ENCODE measurements around the gene KRTAP3-3. TPM values are rescaled to one million over a fixed set of nuclear protein-coding genes. Genes with fewer than 3 reads are reported as not detected.

KRTAP3-3 gene
- total RNA-seq, 1 experiment from 2014 or later = not detected

DNA sequence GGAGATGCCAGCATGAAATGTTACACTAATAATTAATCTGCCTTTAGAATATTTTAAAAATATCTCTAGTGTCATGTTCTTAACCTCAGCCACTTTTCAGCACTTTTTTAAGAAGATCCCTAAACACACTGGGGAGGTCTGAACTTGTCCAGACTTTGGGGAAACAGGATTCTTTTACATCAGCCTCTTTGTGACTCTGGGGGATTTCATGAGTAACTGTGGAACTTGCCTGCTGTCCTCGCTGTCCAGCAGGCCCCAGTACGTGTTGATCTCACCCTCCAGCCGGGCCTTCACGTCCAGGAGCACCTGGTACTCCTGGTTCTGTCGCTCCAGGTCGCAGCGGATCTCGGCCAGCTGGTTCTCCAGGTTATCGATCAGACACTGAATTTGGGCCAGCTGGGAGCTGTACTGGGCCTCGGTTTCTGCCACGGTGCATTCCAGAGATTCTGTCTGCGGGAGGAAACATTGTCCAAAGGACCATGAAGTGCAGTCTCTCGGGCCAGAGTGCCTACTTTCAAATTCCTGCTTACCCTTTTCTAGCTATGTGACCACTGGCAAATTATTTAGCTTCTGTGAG lies 15.3 kb downstream of the KRTAP3-3 start:
- POLR2A ChIA-PET = no interaction called here
- H3K27ac Mint-ChIP-seq = no peak overlapping the region

DNA sequence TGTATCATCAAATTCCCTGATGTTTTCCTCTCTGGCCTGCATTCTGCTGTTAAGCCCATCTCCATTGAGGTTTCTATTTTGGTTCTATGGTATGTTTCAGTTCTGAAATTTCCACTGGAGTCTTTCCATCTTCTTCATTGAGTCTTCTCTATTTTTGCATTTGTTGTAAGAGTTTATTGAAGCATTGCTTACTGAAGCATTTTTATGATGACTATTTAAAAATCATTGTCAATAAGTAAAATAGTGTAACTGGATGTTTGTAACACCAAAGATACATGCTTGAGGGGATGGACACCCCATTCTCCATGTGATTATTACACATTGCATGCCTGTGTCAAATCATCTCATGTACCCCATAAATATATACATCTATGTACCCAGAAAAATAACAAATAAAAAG lies 18.4 kb downstream of the KRTAP3-3 start:
- Mint-ChIP-seq H3K27ac (no peak overlapping the region), H3K9me3 (peaks cover 2% of the 10 kb centered on the region; the same call in 1 of the 2 replicates), H3K36me3 (no peaks in the 10 kb centered on the region), H3K4me1 (peaks cover 9% of the 10 kb centered on the region), H3K27me3 (ENCODE audit: low read depth) (no peaks in the 10 kb centered on the region), H3K4me3 (no peak overlapping the region)
- ChIA-PET POLR2A (no interaction called here), CTCF (no interaction called here)
- DNase-seq (ENCODE audit: low spot score) = no peak
- no peak for ATAC-seq
- TF ChIP-seq, protein P1, sequence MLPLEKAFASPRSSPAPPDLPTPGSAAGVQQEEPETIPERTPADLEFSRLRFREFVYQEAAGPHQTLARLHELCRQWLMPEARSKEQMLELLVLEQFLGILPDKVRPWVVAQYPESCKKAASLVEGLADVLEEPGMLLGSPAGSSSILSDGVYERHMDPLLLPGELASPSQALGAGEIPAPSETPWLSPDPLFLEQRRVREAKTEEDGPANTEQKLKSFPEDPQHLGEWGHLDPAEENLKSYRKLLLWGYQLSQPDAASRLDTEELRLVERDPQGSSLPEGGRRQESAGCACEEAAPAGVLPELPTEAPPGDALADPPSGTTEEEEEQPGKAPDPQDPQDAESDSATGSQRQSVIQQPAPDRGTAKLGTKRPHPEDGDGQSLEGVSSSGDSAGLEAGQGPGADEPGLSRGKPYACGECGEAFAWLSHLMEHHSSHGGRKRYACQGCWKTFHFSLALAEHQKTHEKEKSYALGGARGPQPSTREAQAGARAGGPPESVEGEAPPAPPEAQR (CRISPR knock-in tag; IDR thresholded peaks at IDR 0.05) = no peak
- no peak for TF ChIP-seq CREB1 (CRISPR knock-in tag; IDR thresholded peaks at IDR 0.05)
- TF ChIP-seq, protein P2, sequence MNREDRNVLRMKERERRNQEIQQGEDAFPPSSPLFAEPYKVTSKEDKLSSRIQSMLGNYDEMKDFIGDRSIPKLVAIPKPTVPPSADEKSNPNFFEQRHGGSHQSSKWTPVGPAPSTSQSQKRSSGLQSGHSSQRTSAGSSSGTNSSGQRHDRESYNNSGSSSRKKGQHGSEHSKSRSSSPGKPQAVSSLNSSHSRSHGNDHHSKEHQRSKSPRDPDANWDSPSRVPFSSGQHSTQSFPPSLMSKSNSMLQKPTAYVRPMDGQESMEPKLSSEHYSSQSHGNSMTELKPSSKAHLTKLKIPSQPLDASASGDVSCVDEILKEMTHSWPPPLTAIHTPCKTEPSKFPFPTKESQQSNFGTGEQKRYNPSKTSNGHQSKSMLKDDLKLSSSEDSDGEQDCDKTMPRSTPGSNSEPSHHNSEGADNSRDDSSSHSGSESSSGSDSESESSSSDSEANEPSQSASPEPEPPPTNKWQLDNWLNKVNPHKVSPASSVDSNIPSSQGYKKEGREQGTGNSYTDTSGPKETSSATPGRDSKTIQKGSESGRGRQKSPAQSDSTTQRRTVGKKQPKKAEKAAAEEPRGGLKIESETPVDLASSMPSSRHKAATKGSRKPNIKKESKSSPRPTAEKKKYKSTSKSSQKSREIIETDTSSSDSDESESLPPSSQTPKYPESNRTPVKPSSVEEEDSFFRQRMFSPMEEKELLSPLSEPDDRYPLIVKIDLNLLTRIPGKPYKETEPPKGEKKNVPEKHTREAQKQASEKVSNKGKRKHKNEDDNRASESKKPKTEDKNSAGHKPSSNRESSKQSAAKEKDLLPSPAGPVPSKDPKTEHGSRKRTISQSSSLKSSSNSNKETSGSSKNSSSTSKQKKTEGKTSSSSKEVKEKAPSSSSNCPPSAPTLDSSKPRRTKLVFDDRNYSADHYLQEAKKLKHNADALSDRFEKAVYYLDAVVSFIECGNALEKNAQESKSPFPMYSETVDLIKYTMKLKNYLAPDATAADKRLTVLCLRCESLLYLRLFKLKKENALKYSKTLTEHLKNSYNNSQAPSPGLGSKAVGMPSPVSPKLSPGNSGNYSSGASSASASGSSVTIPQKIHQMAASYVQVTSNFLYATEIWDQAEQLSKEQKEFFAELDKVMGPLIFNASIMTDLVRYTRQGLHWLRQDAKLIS (CRISPR knock-in tag; IDR thresholded peaks at IDR 0.05; ENCODE audit: borderline replicate concordance) = no peak
- no peak for TF ChIP-seq IRF2 (CRISPR knock-in tag; IDR thresholded peaks at IDR 0.05; ENCODE audit: borderline replicate concordance, low read depth)
- no peak for TF ChIP-seq CBFB (CRISPR knock-in tag; IDR thresholded peaks at IDR 0.05; ENCODE audit: low read depth)
- no peak for TF ChIP-seq ELF4 (CRISPR knock-in tag; IDR thresholded peaks at IDR 0.05; ENCODE audit: low read depth)
- TF ChIP-seq, protein P3, sequence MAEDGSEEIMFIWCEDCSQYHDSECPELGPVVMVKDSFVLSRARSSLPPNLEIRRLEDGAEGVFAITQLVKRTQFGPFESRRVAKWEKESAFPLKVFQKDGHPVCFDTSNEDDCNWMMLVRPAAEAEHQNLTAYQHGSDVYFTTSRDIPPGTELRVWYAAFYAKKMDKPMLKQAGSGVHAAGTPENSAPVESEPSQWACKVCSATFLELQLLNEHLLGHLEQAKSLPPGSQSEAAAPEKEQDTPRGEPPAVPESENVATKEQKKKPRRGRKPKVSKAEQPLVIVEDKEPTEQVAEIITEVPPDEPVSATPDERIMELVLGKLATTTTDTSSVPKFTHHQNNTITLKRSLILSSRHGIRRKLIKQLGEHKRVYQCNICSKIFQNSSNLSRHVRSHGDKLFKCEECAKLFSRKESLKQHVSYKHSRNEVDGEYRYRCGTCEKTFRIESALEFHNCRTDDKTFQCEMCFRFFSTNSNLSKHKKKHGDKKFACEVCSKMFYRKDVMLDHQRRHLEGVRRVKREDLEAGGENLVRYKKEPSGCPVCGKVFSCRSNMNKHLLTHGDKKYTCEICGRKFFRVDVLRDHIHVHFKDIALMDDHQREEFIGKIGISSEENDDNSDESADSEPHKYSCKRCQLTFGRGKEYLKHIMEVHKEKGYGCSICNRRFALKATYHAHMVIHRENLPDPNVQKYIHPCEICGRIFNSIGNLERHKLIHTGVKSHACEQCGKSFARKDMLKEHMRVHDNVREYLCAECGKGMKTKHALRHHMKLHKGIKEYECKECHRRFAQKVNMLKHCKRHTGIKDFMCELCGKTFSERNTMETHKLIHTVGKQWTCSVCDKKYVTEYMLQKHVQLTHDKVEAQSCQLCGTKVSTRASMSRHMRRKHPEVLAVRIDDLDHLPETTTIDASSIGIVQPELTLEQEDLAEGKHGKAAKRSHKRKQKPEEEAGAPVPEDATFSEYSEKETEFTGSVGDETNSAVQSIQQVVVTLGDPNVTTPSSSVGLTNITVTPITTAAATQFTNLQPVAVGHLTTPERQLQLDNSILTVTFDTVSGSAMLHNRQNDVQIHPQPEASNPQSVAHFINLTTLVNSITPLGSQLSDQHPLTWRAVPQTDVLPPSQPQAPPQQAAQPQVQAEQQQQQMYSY (CRISPR knock-in tag; IDR thresholded peaks at IDR 0.05) = no peak
- TF ChIP-seq MYBL2 (CRISPR knock-in tag; IDR thresholded peaks at IDR 0.05) = no peak
- no peak for TF ChIP-seq ZNF232 (CRISPR knock-in tag; IDR thresholded peaks at IDR 0.05)
- TF ChIP-seq NFE2L1 (CRISPR knock-in tag; IDR thresholded peaks at IDR 0.05) = no peak
- TF ChIP-seq, protein P4, sequence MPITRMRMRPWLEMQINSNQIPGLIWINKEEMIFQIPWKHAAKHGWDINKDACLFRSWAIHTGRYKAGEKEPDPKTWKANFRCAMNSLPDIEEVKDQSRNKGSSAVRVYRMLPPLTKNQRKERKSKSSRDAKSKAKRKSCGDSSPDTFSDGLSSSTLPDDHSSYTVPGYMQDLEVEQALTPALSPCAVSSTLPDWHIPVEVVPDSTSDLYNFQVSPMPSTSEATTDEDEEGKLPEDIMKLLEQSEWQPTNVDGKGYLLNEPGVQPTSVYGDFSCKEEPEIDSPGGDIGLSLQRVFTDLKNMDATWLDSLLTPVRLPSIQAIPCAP (CRISPR knock-in tag; IDR thresholded peaks at IDR 0.05) = no peak

More for the DNA sequence above, 15.3 kb downstream of the KRTAP3-3 start:
- Mint-ChIP-seq H3K4me3 (no peak overlapping the region), H3K36me3 (no peaks in the 10 kb centered on the region), H3K9me3 (no peaks in the 10 kb centered on the region), H3K4me1 (peaks cover 15% of the 10 kb centered on the region), H3K27me3 (ENCODE audit: low read depth) (no peaks in the 10 kb centered on the region)
- no peak for ATAC-seq
- TF ChIP-seq, protein P5, sequence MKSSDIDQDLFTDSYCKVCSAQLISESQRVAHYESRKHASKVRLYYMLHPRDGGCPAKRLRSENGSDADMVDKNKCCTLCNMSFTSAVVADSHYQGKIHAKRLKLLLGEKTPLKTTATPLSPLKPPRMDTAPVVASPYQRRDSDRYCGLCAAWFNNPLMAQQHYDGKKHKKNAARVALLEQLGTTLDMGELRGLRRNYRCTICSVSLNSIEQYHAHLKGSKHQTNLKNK (CRISPR knock-in tag; IDR thresholded peaks at IDR 0.05) = no peak
- TF ChIP-seq, protein P6, sequence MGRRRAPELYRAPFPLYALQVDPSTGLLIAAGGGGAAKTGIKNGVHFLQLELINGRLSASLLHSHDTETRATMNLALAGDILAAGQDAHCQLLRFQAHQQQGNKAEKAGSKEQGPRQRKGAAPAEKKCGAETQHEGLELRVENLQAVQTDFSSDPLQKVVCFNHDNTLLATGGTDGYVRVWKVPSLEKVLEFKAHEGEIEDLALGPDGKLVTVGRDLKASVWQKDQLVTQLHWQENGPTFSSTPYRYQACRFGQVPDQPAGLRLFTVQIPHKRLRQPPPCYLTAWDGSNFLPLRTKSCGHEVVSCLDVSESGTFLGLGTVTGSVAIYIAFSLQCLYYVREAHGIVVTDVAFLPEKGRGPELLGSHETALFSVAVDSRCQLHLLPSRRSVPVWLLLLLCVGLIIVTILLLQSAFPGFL (CRISPR knock-in tag; IDR thresholded peaks at IDR 0.05; ENCODE audit: borderline replicate concordance) = no peak
- TF ChIP-seq ZNF416 (CRISPR knock-in tag; IDR thresholded peaks at IDR 0.05) (no peak), EMX1 (CRISPR knock-in tag; IDR thresholded peaks at IDR 0.05) (no peak), OVOL2 (CRISPR knock-in tag; IDR thresholded peaks at IDR 0.05; ENCODE audit: borderline replicate concordance) (no peak), CREM (CRISPR knock-in tag; IDR thresholded peaks at IDR 0.05) (no peak), NFYB (CRISPR knock-in tag; conservative IDR thresholded peaks at IDR 0.05; ENCODE audit: low read depth) (no peak), ESRRA (CRISPR knock-in tag; IDR thresholded peaks at IDR 0.05; ENCODE audit: borderline replicate concordance) (no peak), GTF2I (CRISPR knock-in tag; conservative IDR thresholded peaks at IDR 0.05) (no peak), FOXP1 (CRISPR knock-in tag; IDR thresholded peaks at IDR 0.05; ENCODE audit: borderline replicate concordance) (no peak), ZNF263 (CRISPR knock-in tag; IDR thresholded peaks at IDR 0.05; ENCODE audit: low read depth) (no peak), MXD4 (CRISPR knock-in tag; IDR thresholded peaks at IDR 0.05; ENCODE audit: borderline replicate concordance) (no peak), ZNF232 (CRISPR knock-in tag; IDR thresholded peaks at IDR 0.05) (no peak), CREB1 (CRISPR knock-in tag; IDR thresholded peaks at IDR 0.05) (no peak), FOXK1 (CRISPR knock-in tag; IDR thresholded peaks at IDR 0.05) (no peak)
- TF ChIP-seq, protein P1 (CRISPR knock-in tag; IDR thresholded peaks at IDR 0.05) = no peak
- TF ChIP-seq, protein P7, sequence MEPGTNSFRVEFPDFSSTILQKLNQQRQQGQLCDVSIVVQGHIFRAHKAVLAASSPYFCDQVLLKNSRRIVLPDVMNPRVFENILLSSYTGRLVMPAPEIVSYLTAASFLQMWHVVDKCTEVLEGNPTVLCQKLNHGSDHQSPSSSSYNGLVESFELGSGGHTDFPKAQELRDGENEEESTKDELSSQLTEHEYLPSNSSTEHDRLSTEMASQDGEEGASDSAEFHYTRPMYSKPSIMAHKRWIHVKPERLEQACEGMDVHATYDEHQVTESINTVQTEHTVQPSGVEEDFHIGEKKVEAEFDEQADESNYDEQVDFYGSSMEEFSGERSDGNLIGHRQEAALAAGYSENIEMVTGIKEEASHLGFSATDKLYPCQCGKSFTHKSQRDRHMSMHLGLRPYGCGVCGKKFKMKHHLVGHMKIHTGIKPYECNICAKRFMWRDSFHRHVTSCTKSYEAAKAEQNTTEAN (CRISPR knock-in tag; IDR thresholded peaks at IDR 0.05) = no peak
- no peak for DNase-seq (ENCODE audit: low spot score)
- CTCF ChIA-PET = no interaction called here

Measured in WTC11 (cell line).